ENCODE data around the gene RAB40A.

The RAB40A gene

GRCh38 chrX:103519389-103519788 lies at the start of gene RAB40A:
Gene RAB40A, minus strand, starts transcription at chrX:103519489. Its CDS starts 18,733 bp downstream, at chrX:103500756.
- DNase-seq = no peak

DNA sequence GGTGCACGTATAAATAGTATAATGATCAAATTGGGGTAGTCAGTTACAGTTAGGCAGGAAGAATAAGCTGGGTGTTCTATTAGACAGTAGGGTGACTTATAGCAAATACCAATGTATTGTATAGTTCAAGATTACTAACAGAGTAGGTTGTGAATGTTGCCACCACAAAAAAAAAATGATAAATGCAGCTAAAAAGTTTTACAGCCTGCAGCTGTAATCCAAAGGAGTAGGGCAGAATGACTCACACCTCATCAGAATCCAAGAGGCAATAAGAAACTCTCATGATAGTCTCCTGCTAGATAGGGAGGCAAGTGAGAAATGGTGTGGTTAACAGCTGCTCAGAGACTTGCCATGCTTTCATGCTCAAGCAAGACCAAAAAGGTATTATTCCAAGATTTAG lies 46.5 kb upstream of the RAB40A start:
- no peak for DNase-seq

DNA sequence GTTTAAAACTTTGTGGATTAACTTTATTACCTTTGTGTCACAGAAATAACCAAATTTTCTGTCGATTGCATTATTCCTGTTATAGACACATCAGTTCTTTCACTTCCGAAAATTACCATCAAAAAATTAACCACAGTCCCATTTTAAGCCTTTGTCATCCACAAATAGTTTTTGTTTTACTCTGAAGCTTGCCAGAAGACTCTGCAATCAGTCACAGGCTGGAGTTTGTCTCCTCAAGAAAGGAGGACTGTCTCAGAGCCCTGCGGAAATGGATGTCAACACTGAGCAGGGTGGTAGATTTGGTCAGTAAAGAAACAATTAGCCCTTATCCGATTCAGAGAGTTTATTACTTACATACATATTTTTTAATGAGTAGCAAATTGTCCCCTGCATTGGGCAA lies 45.9 kb upstream of the RAB40A start:
- no peak for DNase-seq

DNA sequence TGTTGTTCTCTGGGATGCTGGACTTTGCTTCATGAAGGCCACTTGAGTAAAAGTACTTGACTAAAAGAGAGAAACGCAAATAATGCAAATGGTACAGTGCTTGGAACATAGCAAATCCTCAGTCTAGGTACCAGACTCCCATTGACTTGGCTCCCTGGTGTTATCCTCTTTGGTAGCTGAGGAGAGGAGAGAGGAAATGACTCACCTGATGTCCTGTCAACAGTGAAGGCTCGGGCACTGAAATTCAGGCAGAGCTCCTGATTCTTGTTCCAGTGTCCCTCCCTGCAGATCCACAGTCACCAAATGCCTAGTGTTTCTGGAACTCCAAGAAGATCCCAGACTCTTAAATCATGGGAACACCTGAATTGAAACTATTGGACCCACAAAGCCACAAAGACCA lies 43.5 kb upstream of the RAB40A start:
- DNase-seq = no peak

- no peak for DNase-seq
Observed at GRCh38 chrX:103560256-103560655, 41.0 kb upstream of the RAB40A start.

GRCh38 chrX:103556963-103557612 lies 37.8 kb upstream of the RAB40A start:
- peak; percentile 21 for DNase-seq

DNA sequence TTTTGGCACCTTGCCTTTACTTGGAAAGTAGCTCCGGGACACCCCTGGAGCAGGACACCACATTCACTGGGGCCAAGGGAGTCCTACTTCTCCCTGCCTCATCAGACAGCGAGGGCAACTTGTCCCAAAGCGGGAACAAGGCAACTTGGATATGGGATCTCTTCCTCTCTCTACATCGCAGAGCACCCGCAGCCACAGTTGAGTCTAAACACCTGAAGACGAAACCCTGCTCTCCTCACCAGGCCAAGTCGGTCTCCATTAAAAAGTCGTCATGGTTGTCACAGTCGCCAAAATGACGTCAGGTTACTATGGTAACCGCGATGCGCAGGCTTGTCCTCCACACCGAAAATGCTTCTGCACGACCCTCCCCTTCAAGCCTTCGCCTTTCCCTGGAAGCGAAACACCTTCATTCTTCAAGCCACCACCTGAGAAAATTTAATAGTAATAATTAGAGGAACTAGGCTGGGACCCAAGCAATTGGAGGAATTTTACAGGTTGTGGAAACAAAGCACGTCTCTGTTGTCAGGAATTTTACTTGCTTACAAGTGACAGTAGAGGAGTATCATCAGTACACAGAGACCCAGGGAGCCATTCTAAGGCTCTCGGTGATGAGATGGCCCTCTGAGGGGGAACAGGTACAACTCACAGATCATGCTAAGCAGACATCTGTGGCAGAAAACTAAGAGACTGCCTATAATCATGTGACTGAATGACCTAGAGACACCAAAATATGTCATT lies 35.6 kb upstream of the RAB40A start:
- DNase-seq = peak; percentile 18

GRCh38 chrX:103552236-103552635 lies 32.9 kb upstream of the RAB40A start:
- no peak for DNase-seq

DNA sequence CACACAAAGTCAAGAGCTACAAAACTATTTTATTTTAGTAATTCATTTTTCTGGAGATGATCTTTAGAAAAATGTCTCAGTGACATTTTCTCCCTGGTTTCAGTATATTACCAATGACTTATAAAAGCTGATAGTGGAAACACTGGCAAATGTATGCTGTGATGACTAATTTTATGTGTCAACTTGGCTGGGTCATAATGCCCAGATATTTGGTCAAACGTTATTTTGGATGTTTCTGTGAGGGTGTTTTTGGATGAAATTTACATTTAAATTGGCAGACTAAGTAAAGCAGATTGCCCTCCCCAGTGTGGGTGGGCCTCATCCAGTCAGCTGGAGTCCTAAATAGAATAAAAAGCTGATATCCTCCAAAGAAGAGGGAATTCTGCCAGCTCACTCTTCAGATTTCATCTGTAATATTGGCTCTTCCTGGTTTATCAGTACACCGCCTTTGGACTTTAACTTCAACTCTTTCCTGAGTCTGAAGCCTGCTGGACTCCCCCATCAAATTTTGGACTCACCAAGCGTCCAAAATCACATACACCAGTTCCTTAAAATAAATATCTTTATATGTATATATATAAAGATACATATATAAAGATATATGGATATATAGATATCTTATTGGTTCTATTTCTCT lies 31.2 kb upstream of the RAB40A start:
- no peak for DNase-seq

DNA sequence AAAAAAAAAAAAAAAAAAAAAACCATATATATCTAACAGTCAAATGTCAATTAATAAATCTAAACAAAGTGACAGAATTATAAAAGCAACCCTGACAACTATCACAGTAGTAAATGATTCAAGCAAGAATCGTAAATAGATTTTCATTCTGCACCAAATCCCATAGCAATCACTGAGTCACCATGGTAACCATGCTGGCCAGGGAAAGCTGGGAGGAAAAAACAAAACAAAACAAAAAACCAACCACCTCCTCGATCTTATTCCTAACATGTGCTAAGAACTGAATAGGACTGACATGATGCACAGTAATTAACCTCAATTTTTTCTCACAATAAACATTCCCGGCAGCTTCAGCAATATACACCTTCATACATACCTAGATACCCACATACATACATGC lies 30.6 kb upstream of the RAB40A start:
- DNase-seq = no peak

- no peak for DNase-seq
Observed at GRCh38 chrX:103540145-103540544, 20.9 kb upstream of the RAB40A start.

- no peak for DNase-seq
Observed at GRCh38 chrX:103539695-103540094, 20.4 kb upstream of the RAB40A start.

DNA sequence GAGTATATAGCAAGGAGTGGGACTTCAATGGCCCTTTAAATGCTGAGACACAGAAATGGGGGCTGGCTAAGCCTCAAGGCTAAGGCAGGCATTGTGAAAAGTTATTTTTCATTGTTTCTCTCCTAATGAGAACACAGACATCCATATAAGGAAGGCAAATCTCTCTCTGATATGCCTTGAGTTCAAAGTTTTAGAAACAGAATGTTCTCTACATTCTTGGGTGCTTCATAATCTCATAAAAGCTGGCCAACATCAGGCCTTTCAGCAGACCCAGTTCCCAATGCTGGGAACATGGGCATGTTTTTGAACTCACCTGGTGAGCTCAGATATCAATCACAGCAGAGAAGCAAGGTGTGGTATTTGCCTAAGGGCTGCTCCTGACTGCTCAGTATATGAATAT lies 19.4 kb upstream of the RAB40A start:
- DNase-seq = no peak

DNA sequence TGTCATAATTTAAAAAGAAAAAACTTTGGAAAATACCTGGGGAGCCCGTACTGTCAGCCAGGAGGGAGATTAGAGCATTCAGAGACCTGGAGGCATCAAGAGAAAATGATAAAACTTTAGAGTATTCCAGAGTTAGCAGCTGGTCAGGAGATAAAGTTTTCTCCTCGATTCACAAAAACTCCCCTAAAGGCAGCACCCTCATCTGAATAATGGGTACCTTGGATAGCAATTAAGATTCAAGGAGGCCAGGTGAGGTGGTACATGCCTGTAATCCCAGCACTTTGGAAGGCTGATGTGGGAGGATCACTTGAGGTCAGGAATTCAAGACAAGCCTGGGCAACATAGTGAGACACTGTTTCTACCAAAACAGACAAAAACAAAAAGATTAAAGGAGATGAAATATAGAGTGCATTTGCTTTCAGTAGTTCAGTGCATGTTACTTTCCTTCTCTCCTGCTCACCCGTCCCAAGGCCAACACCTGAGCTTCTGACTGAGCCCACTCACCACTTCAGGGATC lies 18.6 kb upstream of the RAB40A start:
- no peak for DNase-seq

DNA sequence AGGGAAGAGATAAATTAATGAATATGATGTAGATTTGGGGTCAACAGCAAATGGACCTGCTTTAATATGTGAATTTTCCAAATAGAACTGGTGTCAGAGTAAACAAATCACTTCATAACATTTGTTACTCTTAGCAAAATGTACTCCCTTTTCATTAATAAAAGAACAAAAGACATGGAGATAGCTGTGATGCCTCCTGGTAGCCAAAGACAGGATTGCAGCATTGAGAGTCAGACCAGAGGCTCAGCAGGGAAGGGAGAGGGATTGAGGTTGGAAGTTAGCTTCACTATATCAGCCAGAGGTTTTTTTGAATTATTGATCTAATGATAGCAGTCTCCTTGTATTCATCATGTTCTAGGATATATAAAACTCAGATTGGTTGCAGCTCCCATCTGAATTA lies 17.4 kb upstream of the RAB40A start:
- no peak for DNase-seq

DNA sequence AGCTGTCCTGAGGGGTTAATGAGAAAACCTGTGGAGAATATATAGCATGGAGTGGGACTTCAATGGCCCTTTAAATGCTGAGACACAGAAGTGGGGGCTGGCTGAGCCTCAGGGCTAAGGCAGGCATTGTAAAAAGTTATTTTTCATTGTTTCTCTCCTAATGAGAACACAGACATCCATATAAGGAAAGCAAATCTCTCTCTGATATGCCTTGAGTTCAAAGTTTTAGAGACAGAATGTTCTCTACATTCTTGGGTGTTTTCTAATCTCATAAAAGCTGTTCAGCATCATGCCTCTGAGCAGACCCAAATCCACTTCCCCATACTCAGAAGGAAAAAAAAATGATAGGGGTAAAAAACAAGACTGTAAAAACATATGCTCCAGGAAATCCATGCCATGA lies 16.8 kb upstream of the RAB40A start:
- DNase-seq = no peak

GRCh38 chrX:103535206-103535605 lies 15.9 kb upstream of the RAB40A start:
- DNase-seq = no peak

- DNase-seq = peak; percentile 20
Observed at GRCh38 chrX:103533511-103534216, 14.4 kb upstream of the RAB40A start.

DNA sequence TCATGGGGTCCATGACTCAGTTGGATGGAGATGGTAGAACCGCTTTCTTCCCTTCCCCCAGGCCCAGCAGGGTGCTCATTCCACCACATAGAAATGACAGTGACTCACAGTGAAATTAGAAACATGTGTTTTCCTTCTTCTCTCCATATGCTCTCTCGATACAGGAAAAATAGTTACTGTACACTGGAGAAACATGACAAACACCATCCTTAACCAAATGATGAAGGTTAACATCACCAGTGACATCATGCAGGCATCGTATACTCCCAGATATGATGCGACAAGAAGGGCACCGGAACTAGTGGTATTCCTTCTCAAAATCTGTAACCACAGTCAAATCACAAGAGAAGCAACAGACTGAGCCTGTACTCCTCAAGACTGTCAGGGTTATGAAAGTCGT lies 11.7 kb upstream of the RAB40A start:
- no peak for DNase-seq

DNA sequence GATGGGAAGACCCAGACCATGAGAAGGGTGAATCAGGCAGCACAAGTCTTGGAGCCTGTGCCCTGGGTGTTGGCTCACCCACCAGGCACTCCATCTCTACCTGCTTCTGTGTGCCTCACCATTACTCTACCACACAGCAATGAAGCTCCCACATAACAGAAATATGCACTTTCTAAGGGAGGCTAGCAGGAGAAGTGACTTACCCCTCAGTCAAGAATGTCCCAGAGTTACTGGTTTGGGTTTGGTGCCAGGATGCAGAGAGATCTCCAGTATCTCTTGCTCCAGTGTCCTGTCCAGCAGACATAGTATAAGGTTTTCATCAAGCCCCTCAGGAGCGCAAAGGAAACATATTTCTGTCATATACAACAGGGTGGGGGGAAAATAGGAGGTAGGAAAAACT lies 11.3 kb upstream of the RAB40A start:
- no peak for DNase-seq

DNA sequence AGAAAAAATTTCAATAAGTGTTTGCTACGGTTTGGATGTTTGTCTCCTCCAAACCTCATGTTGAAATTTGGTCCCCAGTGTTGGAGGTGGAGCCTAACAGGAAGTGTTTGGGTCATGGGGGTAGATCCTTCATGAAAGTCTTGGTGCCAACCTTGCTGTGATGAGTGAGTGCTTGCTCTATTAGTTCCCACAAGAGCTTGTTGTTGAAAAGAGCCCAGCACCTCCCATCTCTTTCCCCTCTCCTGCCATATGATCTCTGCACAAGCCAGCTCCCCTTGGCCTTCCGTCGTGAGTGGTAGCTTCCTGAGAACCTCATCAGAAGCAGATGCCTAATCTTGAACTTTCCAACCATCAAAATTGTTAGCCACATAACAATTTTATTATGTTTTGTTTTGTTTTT lies 10.3 kb upstream of the RAB40A start:
- DNase-seq = no peak

DNA sequence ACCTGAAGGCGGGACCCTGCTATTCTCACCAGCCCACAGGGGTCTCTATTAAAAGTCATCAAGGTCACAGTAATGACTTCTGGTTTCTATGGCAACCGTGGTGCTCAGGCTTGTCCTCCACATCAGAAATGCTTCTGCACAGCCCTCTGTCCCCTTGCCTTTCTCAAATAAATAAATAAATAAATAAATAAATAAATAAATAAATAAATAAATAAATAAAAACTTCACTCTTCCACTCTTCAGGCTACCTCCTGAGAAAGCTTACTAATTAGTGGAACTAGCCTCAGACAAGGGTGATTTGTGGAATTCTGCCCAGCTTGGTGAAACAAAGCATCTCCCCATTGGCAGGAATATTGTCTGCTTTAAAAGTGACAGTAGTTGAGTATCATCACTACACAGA lies 5.5 kb upstream of the RAB40A start:
- no peak for DNase-seq

- DNase-seq = no peak
Observed at GRCh38 chrX:103523605-103524004, 4.3 kb upstream of the RAB40A start.

Measured in NCI-H2029 treated with DMSO at 0.1 percent for 48 hours (cell line).